Uterus (tissue), 4 donors: Measurements from ENCODE around the gene TSC2. TPM values are rescaled to one million over a fixed set of nuclear protein-coding genes. Genes with fewer than 3 reads are reported as not detected.
A peak's percentile ranks its signal among the peaks of the same experiment; 100 is the strongest.
"Not testable (repeated sequence)": the region's sequence is repeated elsewhere in the genome, so short reads cannot be mapped to it uniquely, and the experiment has no call there.

ENCODE experiments used
- DNase-seq, 2 donors: peaks; one replicate each; pipeline ENCODE4 v3.0.0-alpha.2; 2019 to 2020
- H3K27ac ChIP-seq, 2 donors: fragments of 200-600 bp; sonication (generic); 1 replicate in 1 of 2; 2 replicates in 1 of 2; pipeline ENCODE4 v1.5.1; 2016 to 2018
- H3K27me3 ChIP-seq, 2 donors: fragments of 200-600 bp; sonication (generic); one replicate each; pipeline ENCODE4 v1.5.1; 2018 to 2019; ENCODE audit warnings: control low read depth in 1 of 2
- H3K36me3 ChIP-seq, 2 donors: fragments of 200-600 bp; sonication (generic); one replicate each; pipeline ENCODE4 v1.5.1; 2019; ENCODE audit warnings: control low read depth in 1 of 2
- H3K4me1 ChIP-seq, 2 donors: fragments of 200-600 bp; sonication (generic); one replicate each; pipeline ENCODE4 v1.5.1; 2018 to 2019; ENCODE audit warnings: control low read depth in 1 of 2
- H3K4me3 ChIP-seq, 2 donors: fragments of 200-600 bp; sonication (generic); 1 replicate in 1 of 2; 2 replicates in 1 of 2; pipeline ENCODE4 v1.5.1; 2018 to 2019; ENCODE audit warnings: mild to moderate bottlenecking in 1 of 2
- H3K9me3 ChIP-seq, 2 donors: fragments of 200-600 bp; sonication (generic); one replicate each; pipeline ENCODE4 v1.5.1; 2019; ENCODE audit warnings: control low read depth in 1 of 2
- CTCF ChIP-seq, 4 experiments: fragments of 200-600 bp in 2 of 4; fragments of 450-650 bp in 2 of 4; sonication (generic) in 2 of 4; IDR thresholded peaks; one replicate each; pipeline ENCODE4 v1.5.1; 2016 to 2019; ENCODE audit warnings: antibody characterized with exemption in 4 of 4, mild to moderate bottlenecking in 2 of 4, moderate library complexity in 1 of 4
- POLR2A ChIP-seq, 2 donors: fragments of 450-650 bp; IDR thresholded peaks; one replicate each; pipeline ENCODE4 v1.6.1; 2016; ENCODE audit warnings: antibody characterized with exemption in 2 of 2, mild to moderate bottlenecking in 1 of 2, moderate library complexity in 1 of 2
- intact Hi-C: fragments of 100-400 bp; cut with DNase I; formaldehyde crosslinking; loops from one replicate; pipeline ENCODE4 v1.15.1; 2023; ENCODE audit warnings: low total_unique reads
- total RNA-seq, 4 donors: library from RNA; depleted of rRNA in 3 of 4; stranded (reverse); fragments of >200 nt in 3 of 4; gene quantifications; one replicate each; pipeline versions ENCODE4 v1.1.0 to v1.2.4, GENCODE V29; 2014 to 2023
- donor health status: DM: yes; HTN: yes; CAD: no.

The TSC2 gene
- total RNA-seq, 4 donors from 2014 or later, result 53.8 to 347 (median 131) TPM

GRCh38 chr16:2033057-2033908 lies 14.5 kb upstream of the TSC2 start:
- no peaks in the 10 kb centered on the region for H3K9me3 ChIP-seq
- no peaks in the 10 kb centered on the region for H3K36me3 ChIP-seq
- peak overlapping the region; percentile 80 to 83 for H3K27ac ChIP-seq
- H3K4me1 ChIP-seq, result peaks cover 0 to 32% of the 10 kb centered on the region in 2 donors
- intact Hi-C loops, result no loop called here
- no peaks in the 10 kb centered on the region for H3K27me3 ChIP-seq
- TF ChIP-seq POLR2A (IDR thresholded peaks at IDR 0.05) (no peak), CTCF (IDR thresholded peaks at IDR 0.05) (no peak)
- DNase-seq, result peak; percentile 71 to 72
- H3K4me3 ChIP-seq, result peak overlapping the region; percentile 14 to 20

- intact Hi-C loops, H3K27me3 ChIP-seq, H3K36me3 ChIP-seq, H3K9me3 ChIP-seq, DNase-seq: not testable (repeated sequence)
- Histone ChIP-seq H3K27ac (peak overlapping the region; percentile 91 to 92), H3K4me1 (peaks cover 0 to 32% of the 10 kb centered on the region in 2 donors), H3K4me3 (peak overlapping the region; percentile 14 to 20)
Observed at GRCh38 chr16:2033909-2034695, 13.7 kb upstream of the TSC2 start.

GRCh38 chr16:2034696-2035430 lies 12.9 kb upstream of the TSC2 start:
- no peaks in the 10 kb centered on the region for H3K36me3 ChIP-seq
- H3K9me3 ChIP-seq, result no peaks in the 10 kb centered on the region
- peak in 1 of 2 donors; percentile 39 for DNase-seq
- H3K4me3 ChIP-seq, result peak overlapping the region in 1 of 2 donors; percentile 8
- H3K27ac ChIP-seq, result peak overlapping the region; percentile 91 to 92
- H3K27me3 ChIP-seq, result no peaks in the 10 kb centered on the region
- peaks cover 0 to 32% of the 10 kb centered on the region in 2 donors for H3K4me1 ChIP-seq
- TF ChIP-seq POLR2A (IDR thresholded peaks at IDR 0.05) (no peak), CTCF (IDR thresholded peaks at IDR 0.05) (no peak)
- intact Hi-C loops, result no loop called here

GRCh38 chr16:2035431-2036199 lies 12.2 kb upstream of the TSC2 start:
- Histone ChIP-seq H3K36me3 (no peaks in the 10 kb centered on the region), H3K4me1 (peaks cover 0 to 32% of the 10 kb centered on the region in 2 donors), H3K27me3 (no peaks in the 10 kb centered on the region), H3K4me3 (peak overlapping the region in 1 of 2 donors; percentile 8), H3K27ac (peak overlapping the region; percentile 91 to 92), H3K9me3 (no peaks in the 10 kb centered on the region)
- peak in 1 of 2 donors; percentile 66 for DNase-seq
- TF ChIP-seq POLR2A (IDR thresholded peaks at IDR 0.05) (no peak), CTCF (IDR thresholded peaks at IDR 0.05) (no peak)
- intact Hi-C loops, result no loop called here
